HUDEP-2 (cell line): ENCODE data around the gene FGF6.
"Not testable (repeated sequence)": the region's sequence is repeated elsewhere in the genome, so short reads cannot be mapped to it uniquely, and the experiment has no call there.

ENCODE experiments used
- DNase-seq, 76 experiments: peaks; one replicate each; lab custom pipeline; 2025; ENCODE audit not compliant: unreplicated experiment in 76 of 76; lab: John Stamatoyannopoulos, UW

Gene FGF6

GRCh38 chr12:4421590-4422031 is 24.0 kb downstream of the FGF6 start:
- peak in 16 of 76 experiments; percentile 2 to 45 (median 8) for DNase-seq

- no peak for DNase-seq
Observed at GRCh38 chr12:4420138-4420670, 25.4 kb downstream of the FGF6 start.

- no peak for DNase-seq
Observed at GRCh38 chr12:4418913-4419312, 26.7 kb downstream of the FGF6 start.

- no peak for DNase-seq
Observed at GRCh38 chr12:4417936-4418335, 27.7 kb downstream of the FGF6 start.

- DNase-seq, result no peak
Observed at GRCh38 chr12:4417455-4417854, 28.2 kb downstream of the FGF6 start.

GRCh38 chr12:4416276-4416675 is 29.3 kb downstream of the FGF6 start:
- DNase-seq, result no peak

- DNase-seq, result no peak
Observed at GRCh38 chr12:4412465-4412864, 33.1 kb downstream of the FGF6 start.

- no peak for DNase-seq
Observed at GRCh38 chr12:4412056-4412455, 33.6 kb downstream of the FGF6 start.

GRCh38 chr12:4407136-4407535 is 38.5 kb downstream of the FGF6 start:
- DNase-seq, result no peak

- not testable (repeated sequence) for DNase-seq
Observed at GRCh38 chr12:4404877-4405637, 40.6 kb downstream of the FGF6 start.

GRCh38 chr12:4402996-4403395 is 42.6 kb downstream of the FGF6 start:
- DNase-seq, result no peak

- no peak for DNase-seq
Observed at GRCh38 chr12:4401117-4401516, 44.5 kb downstream of the FGF6 start.

GRCh38 chr12:4395818-4396217 is 49.8 kb downstream of the FGF6 start:
- no peak for DNase-seq

- no peak for DNase-seq
Observed at GRCh38 chr12:4393211-4393610, 52.4 kb downstream of the FGF6 start.

- DNase-seq, result no peak
Observed at GRCh38 chr12:4392223-4392742, 53.3 kb downstream of the FGF6 start.

GRCh38 chr12:4388662-4389061 is 57.0 kb downstream of the FGF6 start:
- peak in 7 of 76 experiments; percentile 1 to 27 (median 4) for DNase-seq

- no peak for DNase-seq
Observed at GRCh38 chr12:4388032-4388431, 57.6 kb downstream of the FGF6 start.

- no peak for DNase-seq
Observed at GRCh38 chr12:4387607-4388006, 58.0 kb downstream of the FGF6 start.

- DNase-seq, result no peak
Observed at GRCh38 chr12:4386801-4387200, 58.8 kb downstream of the FGF6 start.
